ENCODE measurements around the gene RTRAF. TPM values are rescaled to one million over a fixed set of nuclear protein-coding genes. Genes with fewer than 3 reads are reported as not detected.

RTRAF gene
- total and polyA plus RNA-seq, 2 of the 8 experiments (the other 6 are each of a cell fraction or from before 2014, with no cell fraction given): 149 to 359 TPM

DNA sequence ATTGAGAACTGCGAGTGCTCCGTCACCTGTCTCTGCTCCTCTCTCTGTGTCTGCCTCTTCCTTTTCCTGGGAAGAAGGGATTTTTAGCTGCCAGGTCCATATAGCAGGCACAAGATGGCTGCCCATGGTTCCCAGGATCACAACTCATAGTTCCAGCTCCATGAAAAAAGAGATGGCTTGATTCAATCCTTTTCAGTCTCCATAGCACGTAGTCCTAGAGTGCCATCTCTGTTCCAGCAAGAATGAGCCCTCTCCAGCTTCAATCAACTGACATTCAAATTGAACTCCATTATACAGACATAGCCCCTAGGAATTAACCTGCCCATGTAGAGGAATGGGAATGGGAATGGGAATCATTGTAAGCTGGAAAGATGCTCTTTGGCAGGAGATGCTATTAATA is 34.7 kb upstream of the RTRAF start:
- no peak overlapping the region for H4K5ac ChIP-seq (ENCODE audit: insufficient read length, low read depth, low read length)
- H3K9ac ChIP-seq (replicated peaks in 1 of 4; ENCODE audit: extremely low read depth in 1 of 4, low read depth in 3 of 4, low read length in 3 of 4): no peak overlapping the region
- no peak overlapping the region for H3K14ac ChIP-seq (ENCODE audit: insufficient read length)
- H3K4me3 ChIP-seq (ENCODE audit: extremely low read depth in 1 of 4, insufficient read depth in 2 of 4, low read depth in 3 of 4, low read length in 4 of 4): no peak overlapping the region
- CTCF ChIA-PET (ENCODE audit: partially characterized antibody): interaction anchor here (0.9 to 2.9 kb wide), 6 partner anchors 54 to 215 kb away, joined by 3 to 7 read pairs (median 4); no protein-coding TSS in a partner anchor
- FAIRE-seq: peak; percentile 24
- no peaks in the 10 kb centered on the region for H3K79me1 ChIP-seq (ENCODE audit: low read depth, low read length)
- TF ChIP-seq CTCF (IDR thresholded peaks at IDR 0.05; ENCODE audit: control extremely low read depth in 1 of 3, insufficient read depth in 1 of 3, low read depth in 1 of 3, low read length in 3 of 3): peak in 2 of 3 experiments; percentile 17 to 40; a peak in 2 of 4 replicates
- 0 out of 2 replicates have a peak, but pooled peaks have one; percentile 70 for TF ChIP-seq YY1 (IDR thresholded peaks at IDR 0.05; ENCODE audit: low read depth, low read length)
- TF ChIP-seq SP4 (IDR thresholded peaks at IDR 0.05; ENCODE audit: low read length): no peak
- TF ChIP-seq RAD21 (IDR thresholded peaks at IDR 0.05 in 1 of 2, conservative IDR thresholded peaks at IDR 0.05 in 1 of 2; ENCODE audit: low read depth in 2 of 2, low read length in 2 of 2): peak; percentile 56 to 59
- no peak overlapping the region for H2BK120ac ChIP-seq (replicated peaks; ENCODE audit: low read depth, low read length)
- no peak overlapping the region for H2BK12ac ChIP-seq (ENCODE audit: low read depth, low read length)
- 97% methylated on average over 3 of the region's 3 CpGs; no CpG with 5 or more reads in 1 of the 2 experiments for WGBS, 2 experiments (ENCODE audit: extremely low coverage in 1 of 2, insufficient coverage in 1 of 2, insufficient read length in 1 of 2, insufficient replicate concordance in 2 of 2, low coverage in 1 of 2, low lambda C conversion rate in 2 of 2, missing lambda C conversion rate in 1 of 2)
- POLR2A ChIA-PET (ENCODE audit: partially characterized antibody): no interaction called here
- no peak overlapping the region for H3K4ac ChIP-seq (replicated peaks; ENCODE audit: insufficient read length, low read depth, low read length)
- no peaks in the 10 kb centered on the region for H3K27me3 ChIP-seq (replicated peaks in 1 of 4; ENCODE audit: control insufficient read depth in 3 of 4, extremely low read depth in 1 of 4, insufficient read depth in 3 of 4, low read length in 3 of 4)
- H2AFZ ChIP-seq (ENCODE audit: low read length): no peak overlapping the region; the same call in 1 of the 2 replicates
- no peak overlapping the region for H3K18ac ChIP-seq (ENCODE audit: extremely low read depth, low read length)
- peaks cover 12 to 13% of the 10 kb centered on the region in 2 experiments; a peak in 2 of 4 replicates for H3K9me3 ChIP-seq (ENCODE audit: insufficient read depth in 2 of 2, low read depth in 1 of 2, low read length in 1 of 2)
- no peak overlapping the region for H2AK5ac ChIP-seq (ENCODE audit: low read depth, low read length)
- H2BK15ac ChIP-seq (ENCODE audit: low read length): no peak overlapping the region
- no peaks in the 10 kb centered on the region; the same call in 1 of the 2 replicates for H3K23me2 ChIP-seq (ENCODE audit: low read depth, low read length)
- H4K8ac ChIP-seq (ENCODE audit: extremely low read depth, insufficient read depth, low read length): no peak overlapping the region
- no peak overlapping the region for H3K4me2 ChIP-seq (ENCODE audit: insufficient read depth in 1 of 2, low read depth in 2 of 2, low read length in 2 of 2)
- H4K20me1 ChIP-seq (replicated peaks in 1 of 2; ENCODE audit: control insufficient read depth in 1 of 2, insufficient read depth in 2 of 2, low read length in 2 of 2): no peaks in the 10 kb centered on the region
- H3K36me3 ChIP-seq (ENCODE audit: control insufficient read depth in 2 of 4, insufficient read depth in 4 of 4, low read length in 3 of 4): peaks cover 0 to 2% (median 0%) of the 10 kb centered on the region in 4 experiments; a peak in 1 of 8 replicates
- no peaks in the 10 kb centered on the region for H3K4me1 ChIP-seq (replicated peaks in 1 of 4; ENCODE audit: control insufficient read depth in 3 of 4, insufficient read depth in 4 of 4, low read length in 3 of 4)
- DNase-seq (ENCODE audit: low read depth in 1 of 2, low spot score in 2 of 2): no peak
- no peak overlapping the region for H3K56ac ChIP-seq (replicated peaks; ENCODE audit: insufficient read length, low read depth, low read length)
- no peak overlapping the region for H2BK20ac ChIP-seq (ENCODE audit: low read length)
- H3K27ac ChIP-seq (ENCODE audit: low read depth, low read length): no peak overlapping the region
- no peak overlapping the region for H3K23ac ChIP-seq (ENCODE audit: insufficient read length)
- H4K91ac ChIP-seq (replicated peaks; ENCODE audit: insufficient read length, low read length): no peak overlapping the region
- H3K79me2 ChIP-seq (ENCODE audit: control insufficient read depth in 1 of 2, insufficient read depth in 2 of 2, low read length in 2 of 2): no peaks in the 10 kb centered on the region
- no peak overlapping the region for H2BK5ac ChIP-seq (ENCODE audit: low read depth, low read length)

Measured in H1 (cell line).